ENCODE results near the gene VGLL4.

DNA sequence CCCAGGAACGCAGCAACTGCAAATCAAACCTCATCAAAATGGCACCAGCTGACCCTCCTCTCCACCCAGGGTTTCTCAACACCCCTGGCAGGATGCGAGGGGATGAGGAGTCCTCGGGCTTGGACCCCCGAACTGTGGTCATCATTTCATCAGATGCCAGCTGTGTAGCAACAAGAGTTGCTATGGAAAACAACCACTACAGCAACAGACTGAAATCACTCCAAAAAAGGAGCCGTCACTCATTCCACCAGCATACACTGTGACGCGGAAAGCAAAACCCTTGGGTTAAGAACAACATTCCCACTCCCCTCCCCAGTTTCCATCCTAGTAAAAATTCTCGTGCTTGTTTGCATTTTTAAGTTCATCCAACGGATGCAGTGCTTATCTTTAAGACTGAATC lies 40.1 kb downstream of the VGLL4 start:
- no peak for TF ChIP-seq SNAI2 (CRISPR knock-in tag; IDR thresholded peaks at IDR 0.05)
- TF ChIP-seq ARNTL (CRISPR knock-in tag; IDR thresholded peaks at IDR 0.05; ENCODE audit: borderline replicate concordance, low read depth): no peak
- TF ChIP-seq ZC3H10 (CRISPR knock-in tag; IDR thresholded peaks at IDR 0.05): no peak
- no peak for TF ChIP-seq CSDC2 (CRISPR knock-in tag; IDR thresholded peaks at IDR 0.05)
- TF ChIP-seq, protein P1, sequence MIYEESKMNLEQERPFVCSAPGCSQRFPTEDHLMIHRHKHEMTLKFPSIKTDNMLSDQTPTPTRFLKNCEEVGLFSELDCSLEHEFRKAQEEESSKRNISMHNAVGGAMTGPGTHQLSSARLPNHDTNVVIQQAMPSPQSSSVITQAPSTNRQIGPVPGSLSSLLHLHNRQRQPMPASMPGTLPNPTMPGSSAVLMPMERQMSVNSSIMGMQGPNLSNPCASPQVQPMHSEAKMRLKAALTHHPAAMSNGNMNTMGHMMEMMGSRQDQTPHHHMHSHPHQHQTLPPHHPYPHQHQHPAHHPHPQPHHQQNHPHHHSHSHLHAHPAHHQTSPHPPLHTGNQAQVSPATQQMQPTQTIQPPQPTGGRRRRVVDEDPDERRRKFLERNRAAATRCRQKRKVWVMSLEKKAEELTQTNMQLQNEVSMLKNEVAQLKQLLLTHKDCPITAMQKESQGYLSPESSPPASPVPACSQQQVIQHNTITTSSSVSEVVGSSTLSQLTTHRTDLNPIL (CRISPR knock-in tag; IDR thresholded peaks at IDR 0.05; ENCODE audit: low read depth): no peak

All from SK-N-SH treated with all-trans-retinoic acid at 6 μM for 48 hours (cell line).